GM12878 (cell line): ENCODE measurements around the gene FOXI1. TPM values are rescaled to one million over a fixed set of nuclear protein-coding genes. Genes with fewer than 3 reads are reported as not detected.

Source experiments
- ATAC-seq: fragments of 200-7000 bp; cut with Tn5 transposase; 3 replicates; pipeline ENCODE4 v1.9.1; 2020; ENCODE audit warnings: mild to moderate bottlenecking, moderate library complexity
- BruUV-seq: library from RNA; stranded (reverse); fragments of 400-500 nt; replicated peaks from 2 replicates; lab custom pipeline; 2021; lab: Mats Ljungman, UMichigan
- CTCF ChIA-PET: fragments of 300-600 bp; sonication (Branson Sonifier 250); formaldehyde crosslinking; extraction: SDS; loops from one replicate; lab custom pipeline; 2021; ENCODE audit warnings: inconsistent platforms; lab: Yijun Ruan, JAX
- POLR2A ChIA-PET: fragments of 350-600 bp; formaldehyde crosslinking; extraction: SDS; loops from one replicate; lab custom pipeline; 2021; ENCODE audit warnings: inconsistent platforms; lab: Charles Lee
- RAD21 ChIA-PET: fragments of 300-600 bp; sonication (Branson Sonifier 250); formaldehyde crosslinking; loops from one replicate; lab custom pipeline; 2023; ENCODE audit warnings: antibody characterized with exemption; ENCODE audit not compliant: unreplicated experiment; lab: Charles Lee
- SMC1A ChIA-PET: fragments of 300-600 bp; sonication (Branson Sonifier 250); formaldehyde crosslinking; loops from one replicate; lab custom pipeline; 2023; ENCODE audit not compliant: unreplicated experiment, uncharacterized antibody; lab: Charles Lee
- DNase-seq: peaks from one replicate; pipeline ENCODE4 v3.0.0-alpha.2; 2011; ENCODE audit warnings: low read depth, low spot score
- FAIRE-seq: peaks from 3 replicates; lab custom pipeline; 2011; peaks lifted over from hg19 to GRCh38; lab: Jason Lieb, UNC
- H2AFZ ChIP-seq: 2 replicates; pipeline ENCODE4 v1.6.0; 2011; ENCODE audit warnings: low read depth, low read length, control low read depth; ENCODE audit not compliant: control insufficient read depth
- H3K27ac ChIP-seq: 2 replicates; pipeline ENCODE4 v1.5.1; 2011; ENCODE audit warnings: control low read depth; ENCODE audit not compliant: control insufficient read depth, insufficient read depth
- H3K27me3 ChIP-seq, 2 experiments: replicated peaks in 1 of 2; 2 replicates each; pipeline versions ENCODE4 v1.6.0 to v1.6.1; 2011; ENCODE audit warnings: low read length in 1 of 2; ENCODE audit not compliant: control insufficient read depth in 2 of 2, insufficient read depth in 2 of 2
- H3K36me3 ChIP-seq, 2 experiments: 2 replicates each; pipeline ENCODE4 v1.5.1; 2011; ENCODE audit warnings: low read length in 1 of 2; ENCODE audit not compliant: control insufficient read depth in 2 of 2, insufficient read depth in 2 of 2
- H3K4me1 ChIP-seq: 2 replicates; pipeline ENCODE4 v1.6.1; 2011; ENCODE audit warnings: mild to moderate bottlenecking, low read length, moderate library complexity, mixed read lengths; ENCODE audit not compliant: control insufficient read depth, insufficient read depth
- H3K4me2 ChIP-seq: 2 replicates; pipeline ENCODE4 v1.6.0; 2011; ENCODE audit warnings: control low read depth; ENCODE audit not compliant: control insufficient read depth, insufficient read depth
- H3K4me3 ChIP-seq: fragments of 200-600 bp; sonication (generic); 2 replicates; pipeline ENCODE4 v1.5.1; 2016
- H3K79me2 ChIP-seq: 2 replicates; pipeline ENCODE4 v1.6.0; 2011; ENCODE audit warnings: low read length; ENCODE audit not compliant: control insufficient read depth, insufficient read depth
- H3K9ac ChIP-seq: 2 replicates; pipeline ENCODE4 v1.8.0; 2011; ENCODE audit warnings: low read length, control low read depth, mixed read lengths; ENCODE audit not compliant: control insufficient read depth, insufficient read depth
- H3K9me3 ChIP-seq: replicated peaks from 3 replicates; pipeline ENCODE4 v1.5.1; 2011; ENCODE audit warnings: mild to moderate bottlenecking, low read length; ENCODE audit not compliant: control insufficient read depth, insufficient read depth
- H4K20me1 ChIP-seq: 2 replicates; pipeline ENCODE4 v1.6.0; 2011; ENCODE audit not compliant: control insufficient read depth, insufficient read depth
- CHD1 ChIP-seq: IDR thresholded peaks from 2 replicates; pipeline ENCODE4 v1.6.1; 2012; ENCODE audit warnings: low read depth, low read length, improper control_type of control experiment
- EP300 ChIP-seq, 2 experiments: fragments of 150-350 bp in 1 of 2; IDR thresholded peaks; 2 replicates each; pipeline ENCODE4 v1.6.1; 2011 to 2012; ENCODE audit warnings: low read depth in 2 of 2, low read length in 2 of 2, borderline replicate concordance in 1 of 2, improper control_type of control experiment in 1 of 2, inconsistent platforms in 1 of 2; ENCODE audit not compliant: control insufficient read depth in 1 of 2
- KAT2A ChIP-seq: conservative IDR thresholded peaks from 2 replicates; pipeline ENCODE4 v1.6.1; 2011; ENCODE audit warnings: low read depth, low read length; ENCODE audit not compliant: control insufficient read depth
- PAX5 ChIP-seq: IDR thresholded peaks from 2 replicates; pipeline ENCODE4 v1.6.1; 2011; ENCODE audit warnings: low read depth, low read length, borderline replicate concordance
- PAX8 ChIP-seq: fragments of 450-650 bp; IDR thresholded peaks from 2 replicates; pipeline ENCODE4 v1.6.1; 2017; ENCODE audit warnings: mild to moderate bottlenecking, moderate library complexity
- RFX5 ChIP-seq: IDR thresholded peaks from 2 replicates; pipeline ENCODE4 v1.6.1; 2011; ENCODE audit warnings: low read depth, low read length, improper control_type of control experiment
- RUNX3 ChIP-seq: IDR thresholded peaks from 2 replicates; pipeline ENCODE4 v1.6.1; 2012; ENCODE audit warnings: low read length, inconsistent platforms
- SUZ12 ChIP-seq: fragments of 200-600 bp; sonication (generic); IDR thresholded peaks from one replicate; pipeline ENCODE4 v1.6.1; 2018; ENCODE audit warnings: antibody characterized with exemption, mild to moderate bottlenecking; ENCODE audit not compliant: unreplicated experiment
- TARDBP ChIP-seq: IDR thresholded peaks from 2 replicates; pipeline ENCODE4 v1.6.1; 2016; ENCODE audit warnings: borderline replicate concordance
- ZNF24 ChIP-seq: fragments of 450-650 bp; IDR thresholded peaks from 2 replicates; pipeline ENCODE4 v1.6.1; 2017; ENCODE audit warnings: antibody characterized with exemption, mild to moderate bottlenecking
- ZZZ3 ChIP-seq: IDR thresholded peaks from 2 replicates; pipeline ENCODE4 v1.6.1; 2011; ENCODE audit warnings: low read depth; ENCODE audit not compliant: control insufficient read depth, insufficient read length
- WGBS: methylation state at CpG from one replicate; pipeline ENCODE4 v1.1.6; 2016; ENCODE audit warnings: low lambda C conversion rate; ENCODE audit not compliant: insufficient replicate concordance, insufficient coverage; ENCODE audit errors: missing lambda C conversion rate; 5-methylcytosine and 5-hydroxymethylcytosine counted together
- in situ Hi-C: fragments of 300-500 bp; cut with MboI; formaldehyde crosslinking; loops from 9 replicates; pipeline ENCODE4 v1.14.3; 2018; ENCODE audit warnings: mixed read lengths
- intact Hi-C: fragments of 100-400 bp; cut with micrococcal nuclease; formaldehyde crosslinking; loops from one replicate; pipeline ENCODE4 v1.14.2; 2022; ENCODE audit not compliant: unreplicated experiment
- polyA plus RNA-seq, 11 experiments: library from polyadenylated mRNA; depleted of rRNA in 4 of 11; unstranded in 6 of 11; stranded (reverse) in 5 of 11; fragments of >200 nt; fragmentation: Nextera tagmentation in 4 of 11; fragmentation: Illumina TruSeq in 1 of 11; extraction: Ambion mirVana in 4 of 11; extraction: Trizol in 1 of 11; gene quantifications; 1 replicate in 1 of 11; 2 replicates in 10 of 11; pipeline versions ENCODE4 v1.2.1 to v1.2.3, GENCODE V29; 2011 to 2016; ENCODE audit warnings: inconsistent platforms in 2 of 11, missing spikeins in 2 of 11, low read depth in 1 of 11
- total RNA-seq, 4 experiments: library from RNA; depleted of rRNA in 3 of 4; stranded (reverse); fragments of >200 nt in 3 of 4; fragmentation: Illumina TruSeq in 1 of 4; extraction: Trizol in 1 of 4; gene quantifications; 2 replicates each; pipeline versions ENCODE4 v1.2.1 to v1.2.3, GENCODE V29; 2013 to 2021
- TF ChIP-seq, protein P1 (sequence below): fragments of 450-650 bp; IDR thresholded peaks from 2 replicates; pipeline ENCODE4 v1.6.1; 2016; ENCODE audit warnings: mild to moderate bottlenecking, moderate library complexity, borderline replicate concordance

Gene FOXI1
- total and polyA plus RNA-seq, 10 of the 15 experiments (the other 5 are each of a cell fraction or from before 2014, with no cell fraction given) = not detected

DNA sequence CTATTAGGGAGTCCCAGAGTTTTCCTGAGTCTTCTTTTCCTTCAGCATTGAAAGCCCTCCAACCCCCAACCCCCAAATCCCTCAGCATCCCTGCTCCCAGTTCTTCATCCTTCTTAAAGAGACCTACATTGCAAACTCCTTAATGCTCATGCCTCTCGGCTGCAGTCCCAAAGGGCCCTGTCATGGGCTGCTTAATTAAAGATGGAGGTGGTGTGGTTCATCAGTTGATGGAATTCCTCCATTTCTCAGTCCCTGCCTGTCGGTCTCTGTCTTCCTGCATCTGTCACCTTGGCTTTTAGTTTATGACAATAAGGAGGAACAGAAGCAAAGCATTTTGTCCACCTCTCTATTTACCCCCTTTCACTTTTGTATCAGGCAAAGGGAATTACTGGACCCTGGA lies 2.0 kb downstream of the FOXI1 start:
- no peak overlapping the region for H3K4me2 ChIP-seq
- H3K4me3 ChIP-seq = no peak overlapping the region
- no peaks in the 10 kb centered on the region for H4K20me1 ChIP-seq
- no TSS peak for BruUV-seq
- ATAC-seq (no peak), DNase-seq (no peak), FAIRE-seq (no peak)
- no peaks in the 10 kb centered on the region for H3K4me1 ChIP-seq
- CTCF ChIA-PET = no interaction called here
- TF ChIP-seq TARDBP = no peak
- no peak for TF ChIP-seq CHD1
- no peak for TF ChIP-seq PAX8
- TF ChIP-seq RFX5 = no peak
- no peak for TF ChIP-seq EP300 (IDR thresholded peaks at IDR 0.05; ENCODE audit: borderline replicate concordance in 1 of 2, control insufficient read depth in 1 of 2, low read depth in 2 of 2, low read length in 2 of 2)
- TF ChIP-seq ZNF24 = no peak
- TF ChIP-seq PAX5 = no peak
- TF ChIP-seq, protein P1, sequence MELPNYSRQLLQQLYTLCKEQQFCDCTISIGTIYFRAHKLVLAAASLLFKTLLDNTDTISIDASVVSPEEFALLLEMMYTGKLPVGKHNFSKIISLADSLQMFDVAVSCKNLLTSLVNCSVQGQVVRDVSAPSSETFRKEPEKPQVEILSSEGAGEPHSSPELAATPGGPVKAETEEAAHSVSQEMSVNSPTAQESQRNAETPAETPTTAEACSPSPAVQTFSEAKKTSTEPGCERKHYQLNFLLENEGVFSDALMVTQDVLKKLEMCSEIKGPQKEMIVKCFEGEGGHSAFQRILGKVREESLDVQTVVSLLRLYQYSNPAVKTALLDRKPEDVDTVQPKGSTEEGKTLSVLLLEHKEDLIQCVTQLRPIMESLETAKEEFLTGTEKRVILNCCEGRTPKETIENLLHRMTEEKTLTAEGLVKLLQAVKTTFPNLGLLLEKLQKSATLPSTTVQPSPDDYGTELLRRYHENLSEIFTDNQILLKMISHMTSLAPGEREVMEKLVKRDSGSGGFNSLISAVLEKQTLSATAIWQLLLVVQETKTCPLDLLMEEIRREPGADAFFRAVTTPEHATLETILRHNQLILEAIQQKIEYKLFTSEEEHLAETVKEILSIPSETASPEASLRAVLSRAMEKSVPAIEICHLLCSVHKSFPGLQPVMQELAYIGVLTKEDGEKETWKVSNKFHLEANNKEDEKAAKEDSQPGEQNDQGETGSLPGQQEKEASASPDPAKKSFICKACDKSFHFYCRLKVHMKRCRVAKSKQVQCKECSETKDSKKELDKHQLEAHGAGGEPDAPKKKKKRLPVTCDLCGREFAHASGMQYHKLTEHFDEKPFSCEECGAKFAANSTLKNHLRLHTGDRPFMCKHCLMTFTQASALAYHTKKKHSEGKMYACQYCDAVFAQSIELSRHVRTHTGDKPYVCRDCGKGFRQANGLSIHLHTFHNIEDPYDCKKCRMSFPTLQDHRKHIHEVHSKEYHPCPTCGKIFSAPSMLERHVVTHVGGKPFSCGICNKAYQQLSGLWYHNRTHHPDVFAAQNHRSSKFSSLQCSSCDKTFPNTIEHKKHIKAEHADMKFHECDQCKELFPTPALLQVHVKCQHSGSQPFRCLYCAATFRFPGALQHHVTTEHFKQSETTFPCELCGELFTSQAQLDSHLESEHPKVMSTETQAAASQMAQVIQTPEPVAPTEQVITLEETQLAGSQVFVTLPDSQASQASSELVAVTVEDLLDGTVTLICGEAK = no peak
- TF ChIP-seq RUNX3 = no peak
- no peak for TF ChIP-seq KAT2A
- no peak for TF ChIP-seq SUZ12
- no peak for TF ChIP-seq ZZZ3
- no peak overlapping the region for H3K9ac ChIP-seq
- H3K79me2 ChIP-seq = no peaks in the 10 kb centered on the region
- POLR2A ChIA-PET = no interaction called here
- no peak overlapping the region for H3K27ac ChIP-seq
- H2AFZ ChIP-seq = no peak overlapping the region
- no peaks in the 10 kb centered on the region for H3K9me3 ChIP-seq
- in situ Hi-C loops (no loop called here), intact Hi-C loops (loop anchor here (10.0 kb wide), 1 partner anchor 227 kb away; no protein-coding TSS in a partner anchor)
- no peaks in the 10 kb centered on the region for H3K36me3 ChIP-seq
- WGBS = 23% methylated on average over 2 of the region's 2 CpGs
- peaks cover 0 to 1% of the 10 kb centered on the region in 2 experiments; a peak in 2 of 4 replicates for H3K27me3 ChIP-seq
- SMC1A ChIA-PET = no interaction called here
- RAD21 ChIA-PET = no interaction called here
